ENCODE measurements around the gene SPATS2.

The SPATS2 gene

DNA sequence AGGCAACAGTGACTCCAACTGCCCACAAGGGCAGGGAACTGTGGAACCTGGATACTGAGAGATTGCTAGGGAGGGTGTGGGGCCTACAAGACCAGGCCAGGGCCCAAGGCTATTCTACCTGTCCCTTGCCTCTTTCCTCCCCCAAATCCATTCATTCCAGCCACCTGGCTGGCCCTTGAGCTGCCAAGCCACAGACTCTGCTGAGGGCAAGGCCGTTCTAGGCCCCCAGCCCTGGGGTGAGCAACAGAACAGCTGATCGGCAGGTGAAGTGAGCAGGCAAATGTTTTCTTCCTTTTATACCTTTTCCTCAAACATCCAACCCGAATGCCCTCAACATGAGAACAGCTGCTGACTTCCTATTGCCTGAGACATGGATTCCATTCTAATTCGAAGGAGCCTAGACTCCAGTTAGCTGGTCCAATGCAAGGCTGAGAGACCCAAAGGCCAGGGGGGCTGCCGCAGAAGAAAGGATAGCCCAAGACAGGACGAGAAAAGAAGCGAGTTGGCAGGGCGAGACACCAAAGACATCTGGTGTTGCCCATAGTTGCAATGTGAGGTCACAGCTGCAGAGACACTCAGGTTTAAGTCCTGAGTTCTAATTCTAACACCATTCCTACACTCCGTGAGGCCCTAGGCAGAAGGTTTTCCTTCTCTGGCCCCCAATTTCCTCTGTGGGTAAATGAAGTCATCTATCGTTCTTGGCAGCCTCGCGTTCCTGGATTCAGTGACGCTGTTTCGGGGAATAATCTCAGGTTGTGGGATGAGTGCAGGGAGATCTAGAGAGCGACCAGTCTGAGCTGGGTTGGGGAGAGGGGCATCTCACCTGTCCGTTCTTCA lies 31.9 kb upstream of the SPATS2 start:
- DNase-seq = peak in 3 of 10 donors; percentile 11 to 65 (median 29)
- intact Hi-C loops (cut with DNase I) = no loop called here

DNA sequence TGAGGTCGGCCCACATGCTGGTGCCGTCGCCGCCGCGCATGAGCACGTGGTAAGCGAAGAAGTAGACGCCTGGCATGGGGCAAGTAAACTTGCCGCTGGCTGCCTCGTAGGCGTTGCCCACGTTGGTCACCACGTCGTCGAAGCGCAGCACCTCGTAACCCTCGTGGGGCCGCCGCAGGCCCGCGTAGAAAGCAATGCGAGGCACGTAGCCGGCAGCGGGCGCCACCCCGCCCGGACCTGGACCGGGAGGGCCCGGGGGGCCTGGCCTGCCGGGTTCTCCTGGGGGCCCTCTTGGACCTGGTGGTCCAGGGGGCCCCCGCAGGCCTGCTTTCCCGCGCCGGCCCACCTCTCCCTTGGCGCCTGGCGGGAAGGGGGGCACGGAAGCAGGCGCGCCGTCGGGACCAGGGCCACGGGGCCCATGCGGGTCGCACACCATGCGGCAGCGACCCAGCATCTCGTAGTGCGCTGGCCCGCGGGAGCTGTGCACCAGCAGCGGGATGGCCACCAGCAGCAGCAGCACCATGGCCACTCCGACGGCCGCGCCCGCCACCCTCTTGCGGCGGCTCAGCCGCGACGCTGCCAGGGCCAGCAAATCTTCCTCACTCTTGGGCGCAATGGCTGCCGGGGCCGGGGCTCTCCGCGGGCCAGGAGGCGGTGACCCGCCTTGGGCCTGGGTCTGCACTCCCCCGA lies 31.2 kb upstream of the SPATS2 start:
- intact Hi-C loops (cut with DNase I) = no loop called here
- DNase-seq = peak in 3 of 10 donors; percentile 54 to 79 (median 59)

DNA sequence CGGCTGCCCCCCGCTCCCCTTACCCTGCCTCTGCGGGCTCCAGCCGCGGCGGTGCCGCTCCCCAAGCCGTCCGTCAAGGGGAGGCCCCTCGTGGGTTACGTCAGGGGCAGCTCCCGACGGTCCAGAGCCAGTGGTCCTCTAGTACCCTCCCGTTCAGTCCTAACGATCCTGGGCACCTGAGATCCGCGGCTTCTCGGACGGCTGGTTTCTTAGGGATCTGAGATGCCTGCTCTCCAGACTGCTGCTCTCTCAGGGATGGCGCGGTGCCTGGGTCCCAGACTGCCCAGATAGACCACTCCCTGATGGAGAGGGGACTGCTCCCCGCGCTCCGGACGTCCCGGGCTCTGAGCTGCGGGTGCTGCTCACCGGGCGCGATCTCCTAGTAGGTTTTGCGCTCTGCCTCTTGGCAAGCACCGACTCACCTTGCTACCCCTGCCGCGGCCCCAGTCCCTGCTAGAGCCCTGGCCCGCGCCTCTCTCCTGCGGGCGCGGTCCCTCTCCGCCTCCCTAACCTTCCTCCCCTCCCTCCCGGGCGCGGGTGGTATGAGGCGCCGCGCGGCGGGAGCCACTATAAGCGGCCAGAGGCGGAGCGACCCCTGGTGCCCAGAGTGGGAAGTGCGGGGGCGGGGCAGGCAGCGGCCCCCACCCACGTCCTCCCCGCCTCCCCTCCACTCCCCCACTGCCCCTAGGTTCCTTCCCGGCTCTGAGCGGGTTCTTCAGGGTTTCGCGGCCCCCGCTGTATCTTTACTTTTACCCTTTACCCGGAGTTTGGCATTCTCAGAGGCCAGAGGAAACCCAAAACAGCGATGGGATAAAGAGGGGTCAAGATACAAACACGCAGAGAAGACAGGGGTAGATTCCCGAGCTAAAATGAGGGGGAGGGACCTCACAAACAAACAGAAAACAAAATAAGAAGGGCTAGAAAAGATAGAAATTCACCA lies 30.3 kb upstream of the SPATS2 start, which contains the start of gene C1QL4:
Gene C1QL4 (minus strand): TSS at position 544 of the 940 bp plus-strand sequence. CDS start 711 bp downstream, outside the sequence.
- intact Hi-C loops (cut with DNase I) = no loop called here
- DNase-seq = peak in 9 of 10 donors; percentile 50 to 94 (median 82)

DNA sequence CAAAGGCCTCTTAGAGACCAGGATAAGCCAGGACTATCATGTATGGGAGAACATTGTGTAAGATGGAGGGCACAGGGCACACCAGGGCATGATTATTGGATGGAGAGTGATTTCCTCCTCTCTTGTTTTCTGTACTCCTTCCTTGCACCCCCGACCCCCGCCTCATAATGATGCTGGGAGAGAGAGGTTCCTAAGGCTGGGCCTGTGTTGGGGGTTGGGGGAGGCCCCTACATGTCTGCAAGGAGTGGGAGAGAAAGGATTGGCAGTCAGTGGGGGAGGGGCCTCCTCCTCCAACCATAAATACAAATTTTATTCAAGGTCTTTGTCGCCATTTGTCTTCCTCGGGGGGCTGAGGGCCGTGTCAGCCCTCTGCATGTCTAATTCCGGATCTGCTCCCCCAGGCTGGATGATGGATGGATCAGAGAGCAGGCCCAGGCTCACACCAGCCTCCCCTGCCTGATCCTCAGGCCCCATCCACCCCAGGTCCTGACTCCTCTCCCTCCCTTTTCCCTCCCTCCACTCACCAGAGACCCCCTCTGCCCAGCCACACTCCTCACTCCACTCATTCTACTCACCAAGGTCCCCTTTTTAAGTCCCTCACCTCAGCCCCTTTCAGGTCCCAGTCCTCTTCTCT lies 28.3 kb upstream of the SPATS2 start:
- DNase-seq = peak in 3 of 10 donors; percentile 13 to 40 (median 18)
- intact Hi-C loops (cut with DNase I) = no loop called here

DNA sequence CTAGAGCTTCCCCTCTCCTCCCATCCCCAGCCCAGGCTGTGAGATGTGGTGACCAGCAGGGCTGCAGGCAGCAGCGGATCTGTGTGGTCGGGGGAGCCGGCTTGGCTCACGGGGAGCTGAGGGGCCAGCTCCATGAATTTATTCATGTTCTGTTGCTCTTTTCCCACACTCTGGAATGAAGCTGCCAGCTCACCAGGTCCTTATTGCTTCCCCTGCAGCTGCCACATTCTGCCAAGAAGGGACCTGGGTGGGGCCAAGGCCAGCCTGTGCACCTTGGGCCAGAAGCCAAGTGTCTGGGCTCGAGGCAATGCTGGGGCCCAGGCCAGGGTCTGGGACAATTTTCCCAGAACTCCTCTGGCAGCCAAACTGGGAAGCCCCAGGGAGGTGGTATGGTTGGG lies 27.8 kb upstream of the SPATS2 start:
- intact Hi-C loops (cut with DNase I) = no loop called here
- DNase-seq = peak in 2 of 10 donors; percentile 47 to 66

DNA sequence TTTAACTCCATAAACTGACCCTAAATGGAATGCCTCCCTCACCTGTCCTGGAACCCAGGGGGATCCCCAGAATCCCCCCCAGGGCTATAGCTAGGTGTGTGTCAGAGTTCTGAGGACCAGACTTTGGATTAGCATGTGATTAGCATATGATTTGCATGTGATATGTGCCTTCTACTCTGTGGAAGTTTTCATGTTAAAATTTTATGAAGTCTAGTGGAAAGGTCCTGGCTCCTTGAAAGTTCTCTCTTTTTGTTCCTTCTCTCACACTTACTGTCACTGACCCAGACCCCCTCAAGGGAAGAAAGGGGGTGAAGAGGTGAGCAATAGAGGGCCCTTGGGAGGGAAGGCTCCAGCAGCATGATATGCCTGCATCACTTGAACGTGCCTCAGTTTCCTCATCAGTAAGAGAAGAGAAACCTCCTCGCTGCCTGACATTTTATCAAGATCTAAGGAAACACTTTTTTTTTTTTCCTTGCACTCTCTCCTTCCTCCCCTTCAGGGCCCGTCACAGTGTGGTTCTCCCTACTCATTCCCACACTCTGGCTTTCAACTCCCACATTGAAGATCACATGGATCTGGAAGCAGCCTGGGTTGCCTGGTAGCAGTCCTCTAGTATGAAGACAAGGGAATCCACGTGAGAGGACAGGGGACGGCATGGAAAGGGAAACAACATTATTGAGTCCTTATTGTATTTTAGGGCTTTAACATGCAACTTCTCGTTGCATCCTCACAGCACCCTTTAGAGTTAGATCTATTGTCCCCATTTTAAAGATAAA lies 27.0 kb upstream of the SPATS2 start:
- intact Hi-C loops (cut with DNase I) = no loop called here

DNA sequence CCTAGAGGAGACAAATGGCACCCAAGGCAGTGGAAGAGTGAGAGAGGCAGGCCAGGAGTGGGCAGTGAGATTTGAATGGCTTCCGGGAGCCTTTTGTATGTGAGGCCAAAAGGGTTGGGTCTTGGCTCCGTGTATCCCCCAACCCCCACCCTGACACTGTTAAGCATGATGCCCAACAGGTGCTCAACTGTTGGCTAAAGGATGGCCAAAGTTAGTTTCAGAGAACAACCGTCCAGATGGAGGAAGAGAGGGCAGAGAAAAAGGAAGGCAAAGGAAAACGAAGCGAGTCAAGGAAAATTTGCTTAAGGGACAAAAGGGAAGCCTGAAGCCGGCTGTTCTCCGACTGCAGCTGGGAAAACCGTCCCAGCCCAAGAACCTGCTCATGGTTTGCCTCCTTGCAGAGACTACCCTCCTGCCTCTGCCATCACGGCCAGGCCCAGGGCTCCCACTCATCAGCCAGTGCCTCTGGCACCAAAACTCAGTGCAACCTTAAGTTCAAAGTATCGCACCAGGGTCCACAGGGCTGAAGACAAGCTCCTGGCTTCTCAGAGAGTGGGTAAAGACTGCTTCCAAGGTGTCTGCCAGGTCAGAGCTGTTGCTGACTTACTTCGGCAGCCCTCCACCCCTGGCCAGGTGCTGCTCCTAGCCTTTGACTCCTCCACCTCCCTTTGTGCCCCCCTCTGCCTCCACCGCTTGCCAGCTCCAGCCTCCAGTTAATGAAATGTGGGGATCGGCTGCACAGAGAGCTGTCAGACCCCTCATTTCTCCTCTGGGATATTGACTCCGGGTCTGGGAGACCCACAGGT lies 26.1 kb upstream of the SPATS2 start:
- DNase-seq = peak in 3 of 10 donors; percentile 53 to 77 (median 67)
- intact Hi-C loops (cut with DNase I) = no loop called here

More for the DNA sequence above, 27.0 kb upstream of the SPATS2 start:
- peak in 2 of 10 donors; percentile 18 to 35 for DNase-seq

DNA sequence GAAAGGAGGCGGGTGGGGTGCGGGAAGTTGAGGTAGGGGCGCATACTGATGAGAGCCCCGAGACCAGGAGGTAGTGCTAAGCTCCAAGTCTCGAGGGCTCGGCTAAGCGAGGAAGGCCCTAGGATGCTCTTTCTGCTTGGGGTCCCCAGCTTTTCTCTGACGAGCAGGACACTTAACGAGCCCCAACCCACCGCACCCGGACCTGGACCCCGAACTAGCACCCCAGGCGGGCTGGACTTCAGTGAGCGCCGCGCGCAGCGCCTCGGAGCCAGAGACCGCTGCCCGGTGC lies 25.5 kb upstream of the SPATS2 start:
- peak in 1 of 10 donors; percentile 81 for DNase-seq
- intact Hi-C loops (cut with DNase I) = no loop called here

DNA sequence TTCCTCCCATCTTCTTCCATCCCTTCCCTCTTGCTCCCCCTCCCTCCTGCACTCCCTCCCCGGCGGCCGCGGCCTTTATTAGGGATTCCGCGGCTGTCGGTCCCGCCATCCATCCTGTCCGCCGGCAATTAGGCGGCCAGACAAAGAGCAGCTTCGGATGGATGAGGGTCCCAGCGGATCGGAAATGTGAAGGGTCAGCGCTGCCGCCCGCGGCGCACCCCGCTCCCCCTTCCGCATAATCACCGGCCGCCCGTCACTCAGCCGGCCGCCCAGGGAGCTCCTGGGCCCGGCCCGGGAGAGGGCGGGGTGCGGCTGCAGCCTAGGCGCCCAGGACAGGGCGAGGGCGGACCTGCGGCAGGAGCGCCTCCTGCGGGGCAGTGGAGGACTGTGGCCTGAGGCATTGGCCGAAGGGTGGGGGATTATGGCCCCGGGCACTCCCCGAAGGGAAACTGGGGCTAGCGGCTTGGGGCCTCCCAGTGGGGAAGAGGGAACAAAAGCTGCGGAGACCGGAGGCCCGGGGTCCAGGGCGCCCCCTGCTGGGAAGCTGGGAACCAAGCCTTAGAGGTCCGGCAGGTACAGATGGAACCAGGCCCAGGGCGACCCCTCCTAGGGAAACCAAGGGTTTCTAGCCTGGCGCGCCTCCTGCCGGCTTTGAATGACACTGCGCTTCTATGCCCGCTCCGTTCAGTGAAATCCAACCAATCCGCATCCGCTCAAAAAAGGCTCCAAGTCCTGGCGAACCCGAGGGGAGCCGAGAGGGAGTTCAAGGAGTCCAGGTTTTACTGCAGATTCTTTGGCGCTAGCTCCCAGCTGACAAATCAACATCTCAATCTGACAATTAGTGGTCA lies 25.0 kb upstream of the SPATS2 start:
- DNase-seq = peak in 9 of 10 donors; percentile 50 to 95 (median 69)
- intact Hi-C loops (cut with DNase I) = no loop called here

DNA sequence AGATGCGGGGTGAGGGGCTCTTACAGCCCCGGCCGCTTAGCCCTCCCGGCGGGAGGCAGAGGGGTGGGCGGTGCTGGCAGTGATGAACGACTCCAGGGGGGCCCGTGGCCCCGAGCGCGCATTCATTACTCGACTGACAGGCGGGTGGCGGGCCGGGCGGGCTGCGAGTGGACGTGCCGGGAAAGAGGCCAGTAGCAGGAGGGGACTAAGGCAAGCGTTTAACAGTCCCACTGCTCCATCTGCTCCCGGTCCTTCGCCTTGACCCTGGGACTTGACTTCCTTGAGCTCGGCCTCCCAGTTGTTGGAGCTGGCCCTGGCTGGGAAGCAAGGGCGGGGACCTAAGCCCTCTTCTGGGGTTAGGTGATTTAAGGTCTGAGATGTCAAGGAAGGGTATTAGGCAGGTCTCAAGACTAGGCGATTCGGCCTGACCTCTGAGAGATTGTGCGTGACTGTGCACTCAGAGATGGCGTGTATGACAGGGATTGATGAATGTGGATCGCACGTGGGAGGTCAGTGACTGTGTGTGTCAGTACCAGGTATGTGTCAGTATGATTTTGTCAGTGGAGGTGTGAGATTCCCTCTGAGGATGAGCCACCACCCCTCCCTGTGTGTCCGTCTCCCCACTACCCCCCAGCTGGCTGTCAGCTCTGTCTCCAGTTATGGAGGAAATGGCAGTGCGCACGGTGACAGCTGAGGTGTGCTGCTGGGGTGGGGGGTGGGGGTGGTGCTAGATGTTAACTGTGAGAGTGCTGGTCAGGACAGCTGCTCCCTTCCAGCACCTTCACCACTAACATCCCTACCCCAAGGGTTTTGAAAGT lies 24.1 kb upstream of the SPATS2 start:
- intact Hi-C loops (cut with DNase I) = no loop called here
- peak in 3 of 10 donors; percentile 30 to 77 (median 54) for DNase-seq

DNA sequence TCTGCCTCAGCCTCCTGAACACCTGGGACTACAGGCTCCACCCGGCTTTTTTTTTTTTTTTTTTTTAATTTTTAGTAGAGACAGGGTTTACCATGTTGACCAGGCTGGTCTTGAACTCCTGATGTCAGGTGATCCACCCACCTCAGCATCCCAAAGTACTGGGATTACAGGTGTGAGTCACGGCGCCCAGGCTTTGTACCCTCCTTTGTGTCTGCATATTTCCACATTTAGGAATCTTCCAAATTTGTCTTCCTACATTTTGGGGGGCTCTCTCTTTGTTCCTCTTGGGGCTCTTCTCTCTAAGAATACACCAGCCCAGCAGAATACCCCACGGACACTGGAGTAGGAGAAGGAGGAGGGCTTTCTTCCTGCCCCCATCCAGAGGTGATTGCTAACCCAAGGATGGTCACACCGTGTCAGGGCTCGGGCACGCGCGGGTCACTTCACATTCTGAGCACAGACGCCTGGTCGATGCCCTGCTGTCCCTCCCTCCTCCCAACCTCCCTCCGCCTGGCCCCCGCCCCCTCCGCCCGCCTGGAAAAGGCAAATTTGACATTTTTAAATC lies 22.7 kb upstream of the SPATS2 start:
- intact Hi-C loops (cut with DNase I) = loop anchor here (5.0 kb wide), 1 partner anchor 57 kb away; no protein-coding TSS in a partner anchor
- peak in 2 of 10 donors; percentile 14 to 61 for DNase-seq

DNA sequence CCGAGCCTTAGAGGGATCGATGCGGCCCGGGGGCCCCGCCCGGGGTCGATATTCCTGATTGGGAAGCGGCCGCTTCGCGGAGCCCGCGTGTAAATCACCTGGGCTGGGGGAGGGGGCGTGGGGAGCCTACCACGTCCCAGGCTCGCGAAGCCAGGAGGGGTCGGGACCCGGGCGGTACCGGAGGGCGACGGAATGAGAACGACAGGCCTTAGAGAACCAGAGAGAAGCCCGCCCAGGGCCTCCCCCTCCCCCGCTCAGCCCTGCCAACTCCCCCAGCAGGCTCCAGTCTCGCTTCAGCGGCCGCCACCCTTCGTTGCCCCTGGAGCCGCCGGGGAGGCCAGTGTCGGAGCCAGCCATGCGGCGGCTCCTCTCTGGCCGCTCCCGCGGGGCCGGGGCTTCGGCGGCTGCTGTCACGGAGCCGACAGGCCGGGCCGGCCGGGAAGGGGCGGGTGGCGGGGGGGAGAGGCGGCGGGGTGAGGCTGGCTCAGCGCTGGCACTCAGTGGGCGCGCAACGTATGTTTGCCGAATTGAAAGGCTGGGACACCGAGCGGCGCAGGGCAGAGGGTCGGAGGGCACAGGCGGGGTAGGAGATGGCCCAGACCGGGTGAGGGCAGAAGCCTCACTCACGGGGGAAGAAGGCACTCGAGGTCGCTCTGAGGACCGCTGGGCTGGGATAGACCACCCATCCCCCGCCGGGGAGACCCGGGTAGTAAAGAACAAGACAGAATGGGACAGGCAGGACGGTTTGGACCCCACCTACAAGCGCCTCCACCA lies 22.0 kb upstream of the SPATS2 start:
- peak in 3 of 10 donors; percentile 20 to 85 (median 45) for DNase-seq

DNA sequence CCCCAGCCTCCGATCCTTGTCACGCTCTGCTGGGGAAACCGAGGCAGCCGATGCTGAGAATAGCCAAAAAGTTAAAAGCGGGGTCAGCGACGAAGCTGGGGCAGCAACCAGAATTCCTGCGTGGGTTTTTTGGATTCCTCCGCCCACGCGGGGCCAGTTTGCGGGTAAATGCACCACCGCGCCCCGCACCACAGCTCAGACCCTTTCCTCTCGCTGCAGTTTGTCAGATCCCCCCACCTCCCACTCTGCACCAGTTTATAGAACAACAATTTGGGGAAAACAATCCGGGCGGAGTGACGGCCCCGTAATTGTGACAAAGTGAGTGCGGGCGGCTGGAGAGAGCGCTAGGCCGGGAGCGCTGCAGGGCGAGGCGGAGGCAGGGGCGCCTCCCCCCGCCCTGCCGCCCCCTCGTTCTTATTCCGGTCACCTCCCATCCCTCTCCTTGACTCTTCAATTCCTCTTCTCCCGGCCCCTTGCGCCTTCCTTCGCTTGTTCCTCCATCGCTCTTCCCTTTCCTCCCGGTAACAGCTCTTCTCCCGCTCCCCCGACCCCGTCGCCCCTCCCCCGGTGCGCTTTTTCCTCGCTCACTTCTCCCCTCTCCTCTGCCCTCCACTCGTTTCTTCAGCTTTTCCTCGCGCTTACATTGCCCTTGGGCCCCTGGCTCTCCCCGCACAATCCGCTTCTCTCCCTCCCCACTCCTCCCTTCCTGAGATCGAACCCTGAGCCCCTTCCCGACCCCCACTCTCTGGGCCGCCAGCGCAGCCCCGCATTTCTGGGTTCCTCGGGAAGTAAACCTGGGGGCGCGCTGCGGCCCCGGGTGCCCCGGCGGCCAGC lies 21.2 kb upstream of the SPATS2 start:
- intact Hi-C loops (cut with DNase I) = loop anchor here (5.0 kb wide), 1 partner anchor 59 kb away; no protein-coding TSS in a partner anchor
- peak in 2 of 10 donors; percentile 13 to 47 for DNase-seq

More for the DNA sequence above, 22.0 kb upstream of the SPATS2 start:
- intact Hi-C loops (cut with DNase I) = loop anchor here (5.0 kb wide), 1 partner anchor 58 kb away; no protein-coding TSS in a partner anchor

DNA sequence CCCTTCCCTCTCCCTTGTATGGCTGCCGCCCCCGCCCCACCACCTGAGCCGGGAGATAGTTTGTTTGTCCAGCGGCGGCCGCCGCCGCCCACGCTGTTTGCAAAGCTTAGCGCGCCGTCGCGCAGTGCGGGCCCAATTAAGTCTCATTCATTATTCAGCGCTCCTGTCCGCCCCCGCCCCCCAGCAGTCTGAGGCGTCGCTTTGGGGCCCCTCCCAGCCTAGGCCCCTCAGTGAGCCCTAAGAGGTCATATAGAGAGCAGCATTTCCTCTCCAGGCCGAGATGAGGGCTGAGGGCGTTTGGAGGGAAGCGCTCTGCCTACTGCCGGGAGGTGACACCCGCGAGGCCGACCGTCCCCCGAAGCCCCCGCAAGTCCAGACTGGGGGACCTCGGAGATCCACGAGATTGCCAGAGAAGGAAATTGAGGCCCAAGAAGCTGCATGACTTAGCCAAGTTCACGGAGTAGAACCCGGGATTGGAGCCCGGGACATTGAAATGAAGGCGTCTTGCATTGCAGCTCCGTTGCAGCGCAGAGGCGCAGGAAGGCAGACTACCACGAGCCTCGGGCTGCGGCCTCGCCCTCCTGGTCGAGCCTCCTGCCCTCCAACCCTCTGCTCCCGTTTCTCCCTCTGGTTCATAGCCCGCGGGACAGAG lies 20.5 kb upstream of the SPATS2 start, which contains the start of gene DNAJC22:
Gene DNAJC22 (plus strand): TSS at position 230 of the 652 bp plus-strand sequence. CDS start 1,985 bp downstream, outside the sequence.
- intact Hi-C loops (cut with DNase I) = loop anchor here (1.0 to 5.0 kb wide), 2 partner anchors 21 to 59 kb away; partner anchors contain the start of gene SPATS2
- DNase-seq = peak in 2 of 10 donors; percentile 17 to 77

All from posterior cingulate gyrus (tissue), 11 donors.